Neutrophil (primary cell): Measurements from ENCODE around the gene NEDD4L.

ENCODE experiments used
- H3K27ac ChIP-seq: fragments of 200-600 bp; sonication (generic); 2 replicates; pipeline ENCODE4 v1.5.1; 2016; ENCODE audit warnings: mild to moderate bottlenecking, moderate library complexity
- H3K27me3 ChIP-seq: fragments of 200-600 bp; sonication (generic); 2 replicates; pipeline ENCODE4 v1.6.0; 2016; ENCODE audit warnings: mild to moderate bottlenecking
- H3K36me3 ChIP-seq: fragments of 200-600 bp; sonication (generic); 2 replicates; pipeline ENCODE4 v1.5.1; 2017
- H3K4me1 ChIP-seq, 2 experiments: fragments of 200-600 bp in 1 of 2; sonication (generic) in 1 of 2; 1 replicate in 1 of 2; 2 replicates in 1 of 2; pipeline versions ENCODE4 v1.5.1 to v1.6.1; 2013 to 2016; ENCODE audit warnings: low read depth in 1 of 2, low read length in 1 of 2, mild to moderate bottlenecking in 1 of 2, moderate library complexity in 1 of 2; ENCODE audit not compliant: control insufficient read depth in 1 of 2, insufficient read depth in 1 of 2
- H3K4me3 ChIP-seq, 2 experiments: fragments of 200-600 bp in 1 of 2; sonication (generic) in 1 of 2; 1 replicate in 1 of 2; 2 replicates in 1 of 2; pipeline ENCODE4 v1.5.1; 2013 to 2016; ENCODE audit warnings: low read depth in 1 of 2, low read length in 1 of 2, mild to moderate bottlenecking in 1 of 2, moderate library complexity in 1 of 2
- H3K9me3 ChIP-seq: fragments of 200-600 bp; sonication (generic); 2 replicates; pipeline ENCODE4 v1.5.1; 2016
- CTCF ChIP-seq: fragments of 200-600 bp; sonication (generic); IDR thresholded peaks from 2 replicates; pipeline ENCODE4 v1.5.1; 2016; ENCODE audit warnings: antibody characterized with exemption

Gene NEDD4L

GRCh38 chr18:58443671-58444070 lies 399.6 kb downstream of the NEDD4L start:
- H3K27me3 ChIP-seq, result peaks cover 3% of the 10 kb centered on the region
- no peak for TF ChIP-seq CTCF
- no peaks in the 10 kb centered on the region for H3K9me3 ChIP-seq
- no peaks in the 10 kb centered on the region for H3K4me1 ChIP-seq
- no peak overlapping the region for H3K27ac ChIP-seq
- no peaks in the 10 kb centered on the region for H3K36me3 ChIP-seq
- no peak overlapping the region for H3K4me3 ChIP-seq

GRCh38 chr18:58446391-58447060 lies 402.5 kb downstream of the NEDD4L start:
- no peak for TF ChIP-seq CTCF
- H3K4me3 ChIP-seq, result no peak overlapping the region

GRCh38 chr18:58447402-58448095 lies 403.5 kb downstream of the NEDD4L start:
- Histone ChIP-seq H3K36me3 (no peaks in the 10 kb centered on the region), H3K9me3 (no peaks in the 10 kb centered on the region), H3K27me3 (peaks cover 3% of the 10 kb centered on the region), H3K4me3 (no peak overlapping the region), H3K27ac (no peak overlapping the region), H3K4me1 (no peaks in the 10 kb centered on the region)
- no peak for TF ChIP-seq CTCF

More at GRCh38 chr18:58446391-58447060, 402.5 kb downstream of the NEDD4L start:
- Histone ChIP-seq H3K27ac (no peak overlapping the region), H3K9me3 (no peaks in the 10 kb centered on the region), H3K27me3 (peaks cover 3% of the 10 kb centered on the region), H3K36me3 (no peaks in the 10 kb centered on the region), H3K4me1 (no peaks in the 10 kb centered on the region)

- peaks cover 3% of the 10 kb centered on the region for H3K27me3 ChIP-seq
- H3K9me3 ChIP-seq, result no peaks in the 10 kb centered on the region
- no peak overlapping the region for H3K4me3 ChIP-seq
- no peaks in the 10 kb centered on the region for H3K4me1 ChIP-seq
- no peaks in the 10 kb centered on the region for H3K36me3 ChIP-seq
- H3K27ac ChIP-seq, result no peak overlapping the region
- no peak for TF ChIP-seq CTCF
Observed at GRCh38 chr18:58449464-58449863, 405.4 kb downstream of the NEDD4L start.
